Activated CD4-positive, CD25-positive, alpha-beta regulatory T cell treated with anti-CD3 and anti-CD28 coated beads, Interleukin-2, amount 50 U/mL, for 16 hours (primary cell): Measurements from ENCODE around the gene ADAMTS6.

Source experiments
- DNase-seq: peaks from one replicate; pipeline ENCODE4 v3.0.0-alpha.2; 2020; ENCODE audit warnings: low read depth, low spot score

The ADAMTS6 gene

DNA sequence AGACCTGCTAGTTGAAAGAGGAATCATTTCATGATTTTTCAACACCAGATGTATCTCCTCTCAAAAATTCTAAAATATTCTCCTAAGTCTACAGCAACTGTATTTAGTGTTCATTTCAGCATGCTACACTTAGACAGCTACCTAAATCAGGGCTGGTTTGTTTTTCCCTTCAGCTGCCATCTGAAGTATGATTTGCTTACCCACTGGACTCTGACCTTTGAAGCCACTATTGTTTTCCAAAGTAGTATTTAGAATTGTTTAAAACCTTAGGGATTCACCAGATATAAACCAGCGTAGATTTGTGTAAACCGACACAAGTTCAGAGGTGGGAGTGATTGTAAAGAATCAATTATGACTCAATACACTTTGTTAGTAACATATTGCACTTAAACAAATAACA lies 193.1 kb downstream of the ADAMTS6 start:
- DNase-seq, result no peak

DNA sequence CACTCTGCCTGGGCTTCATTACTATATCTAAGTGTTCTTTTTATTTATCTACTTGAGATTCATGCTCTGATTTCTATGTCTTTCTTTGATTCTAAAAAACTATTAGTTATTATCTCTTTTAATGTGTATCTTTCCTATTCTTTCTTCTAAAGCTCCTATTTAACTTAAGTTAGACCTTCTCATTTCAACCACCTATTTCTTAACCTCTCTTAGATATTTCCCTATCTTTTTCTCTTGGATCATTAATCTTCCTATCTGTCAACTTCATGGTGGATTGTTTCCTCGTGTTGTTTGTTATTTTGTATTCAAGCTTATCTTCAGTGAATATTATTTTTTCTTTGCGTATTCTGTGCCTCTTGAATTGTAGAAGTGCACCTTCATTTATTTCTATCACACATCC lies 202.1 kb downstream of the ADAMTS6 start:
- no peak for DNase-seq

DNA sequence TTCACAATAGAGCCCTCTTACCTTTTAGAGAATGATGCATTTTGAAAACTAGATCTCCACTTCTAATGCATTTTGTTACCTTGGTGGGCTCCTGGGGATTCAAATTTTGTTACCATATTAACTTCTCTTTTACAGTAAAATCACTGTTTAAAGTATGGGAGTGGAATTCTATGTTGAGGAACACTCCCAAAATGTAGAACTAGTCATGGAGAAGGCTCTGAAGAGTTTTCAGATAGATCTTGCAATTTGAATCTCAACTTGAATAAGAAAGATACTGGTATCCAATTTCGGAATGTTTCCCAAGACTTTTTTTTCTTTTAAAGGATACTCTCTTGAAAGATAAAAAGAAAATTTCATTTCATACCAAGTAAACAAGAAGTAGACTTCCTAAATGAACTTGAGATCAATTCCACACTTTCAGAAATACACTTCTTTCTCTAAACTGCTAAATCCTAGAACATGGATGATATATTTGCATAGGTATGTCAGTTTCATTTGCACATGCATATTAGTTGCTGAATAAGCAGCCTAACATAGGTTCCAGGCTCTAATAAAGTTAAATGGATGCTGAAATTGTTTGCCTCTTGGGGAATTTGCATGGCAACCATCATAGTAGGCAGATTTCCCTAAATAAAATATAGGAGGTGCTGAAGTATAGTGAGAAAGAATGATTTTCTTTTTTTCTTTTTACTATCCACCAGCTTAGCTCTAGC lies 205.4 kb downstream of the ADAMTS6 start:
- no peak for DNase-seq

DNA sequence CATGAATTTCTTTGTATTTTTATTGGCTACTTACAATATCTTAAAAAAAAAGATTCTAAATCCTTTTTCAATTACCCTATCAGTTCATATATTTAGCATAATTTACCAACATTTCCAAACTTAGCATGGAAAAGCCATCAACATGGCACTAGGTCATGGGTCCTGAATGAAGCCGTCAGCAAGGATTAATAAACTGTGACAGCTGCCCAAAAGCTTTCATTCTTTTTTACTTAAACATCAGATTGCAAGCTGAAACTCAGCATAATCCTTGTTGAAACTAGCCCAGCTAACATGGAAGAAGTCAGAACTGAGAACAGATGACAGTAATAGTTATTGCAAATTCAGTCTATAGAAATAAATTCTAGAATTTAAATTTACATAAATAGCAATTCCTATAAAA lies 209.8 kb downstream of the ADAMTS6 start:
- no peak for DNase-seq

DNA sequence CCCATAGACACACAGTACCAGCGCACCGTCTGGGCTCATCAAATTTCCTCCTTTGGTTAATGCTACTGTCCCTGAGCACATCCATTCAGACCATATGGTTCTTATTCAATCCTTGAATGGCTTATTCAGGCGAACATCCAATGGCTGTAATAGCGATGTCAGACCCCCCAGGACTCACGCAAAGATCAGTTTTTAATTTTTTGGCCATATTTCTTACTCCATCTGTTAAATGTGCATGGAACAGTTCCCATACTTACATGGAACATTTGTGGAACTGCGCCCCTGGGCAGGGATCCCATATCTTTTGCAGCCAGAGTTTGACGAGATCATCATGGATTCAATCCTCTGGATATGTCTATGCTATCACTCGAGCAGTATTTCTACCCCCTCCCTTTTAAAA lies 213.2 kb downstream of the ADAMTS6 start:
- no peak for DNase-seq

DNA sequence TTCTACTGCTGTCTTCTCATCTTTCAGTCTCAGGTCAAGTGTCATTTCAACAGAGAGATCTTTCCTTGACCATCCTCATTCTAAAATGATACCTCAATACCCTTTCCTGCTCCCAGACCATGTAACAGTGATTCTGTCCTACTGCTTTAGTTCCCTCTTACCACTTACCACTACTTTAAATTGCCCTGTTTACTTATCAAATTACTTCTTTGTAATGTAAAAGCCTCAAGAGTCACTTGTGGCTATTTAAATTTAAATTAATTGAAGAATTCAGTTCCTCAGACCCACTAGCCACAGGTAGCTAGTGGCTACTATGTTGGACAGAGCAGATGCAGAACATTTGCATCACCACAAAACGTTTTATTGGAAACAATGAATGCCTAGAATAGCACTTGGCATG lies 217.3 kb downstream of the ADAMTS6 start:
- no peak for DNase-seq

DNA sequence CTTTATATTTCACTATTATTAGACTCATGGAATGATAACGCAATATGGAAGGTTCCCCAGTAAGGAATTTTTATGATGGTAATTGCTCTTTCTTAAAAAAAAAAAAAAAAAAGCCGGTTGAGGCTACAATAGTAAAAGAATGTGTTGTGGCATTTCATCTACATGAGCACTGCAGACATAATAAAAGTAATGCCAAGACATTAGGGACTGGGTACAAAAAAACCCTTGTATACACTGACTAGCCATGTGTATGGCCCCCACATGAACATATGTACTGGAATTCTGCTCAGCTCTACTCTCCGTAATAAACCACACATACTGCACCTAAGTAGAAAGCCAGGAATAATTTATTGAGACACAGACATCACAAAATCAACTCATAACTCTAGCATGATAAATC lies 218.4 kb downstream of the ADAMTS6 start:
- DNase-seq, result no peak

DNA sequence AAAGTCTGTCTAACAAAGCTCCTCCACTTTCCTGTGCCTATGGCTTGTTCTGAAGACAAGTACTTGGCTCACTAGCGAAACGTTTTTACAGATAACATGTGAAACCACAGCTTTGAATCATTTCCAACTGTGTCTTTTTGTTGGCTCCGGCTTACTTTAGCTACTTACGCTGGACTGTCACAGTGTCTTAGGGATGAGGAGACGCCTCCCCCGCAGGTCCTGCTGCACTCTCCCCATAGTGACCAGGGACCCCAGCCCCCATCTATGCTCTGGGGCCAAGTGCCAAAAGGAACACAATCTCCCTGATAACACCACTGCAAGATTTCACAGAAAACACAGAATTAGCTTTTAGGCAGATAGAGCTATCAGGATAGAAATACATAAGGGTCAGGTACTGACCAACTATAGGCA lies 219.1 kb downstream of the ADAMTS6 start:
- no peak for DNase-seq

DNA sequence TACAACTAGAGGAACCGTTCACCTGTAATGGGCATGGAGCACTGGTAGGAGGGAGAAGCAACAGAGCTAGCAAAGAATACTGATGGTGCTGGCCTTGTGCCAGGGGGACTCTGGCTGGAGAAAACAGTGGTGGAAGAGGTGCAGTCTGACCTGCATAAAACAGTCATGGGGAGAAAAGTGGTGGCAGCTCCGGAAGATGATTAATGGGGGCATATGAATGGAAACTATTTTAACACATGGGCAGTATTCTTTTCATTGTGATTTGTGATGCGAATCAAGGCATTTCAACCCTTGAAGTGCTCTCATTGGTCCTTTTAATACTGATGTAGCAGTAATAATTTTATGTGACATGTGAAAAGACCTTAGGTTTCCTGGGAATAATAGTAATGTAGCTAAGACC lies 219.6 kb downstream of the ADAMTS6 start:
- no peak for DNase-seq

DNA sequence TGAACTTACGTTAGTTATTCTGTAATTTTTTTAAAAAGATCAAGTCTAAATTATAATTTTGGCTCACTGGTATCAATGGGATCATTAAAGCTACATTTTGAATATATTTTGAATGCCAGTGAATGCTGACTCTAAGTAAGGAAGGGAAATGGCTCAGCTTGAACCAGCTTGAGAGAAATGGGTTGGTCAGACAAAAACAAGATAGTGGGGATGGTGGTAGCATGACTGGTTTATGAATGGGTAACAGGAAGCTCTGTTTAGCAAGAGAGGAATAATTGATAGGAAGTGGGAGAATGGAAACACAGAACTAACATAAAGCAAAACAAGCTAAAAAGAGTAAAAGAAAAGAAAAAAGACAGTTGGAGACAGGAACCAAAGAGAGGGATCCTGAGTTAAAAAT lies 220.2 kb downstream of the ADAMTS6 start:
- DNase-seq, result no peak

DNA sequence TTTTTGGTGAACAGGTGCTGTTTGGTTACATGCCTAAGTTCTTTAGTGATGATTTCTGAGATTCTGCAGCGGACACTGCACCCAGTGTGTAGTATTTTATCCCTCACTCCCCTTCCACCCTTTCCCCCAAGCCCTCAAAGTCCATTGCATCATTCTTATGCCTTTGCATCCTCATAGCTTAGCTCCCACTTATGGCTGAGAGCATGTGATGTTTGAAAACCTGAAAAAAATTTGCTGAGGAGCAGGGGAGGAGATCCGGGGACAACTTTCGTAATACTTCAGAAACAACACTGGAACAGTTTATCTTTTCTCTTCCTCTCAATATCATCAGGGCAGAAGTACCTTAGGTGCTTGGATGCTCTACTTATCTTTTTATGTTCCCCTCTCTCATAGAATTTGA lies 226.4 kb downstream of the ADAMTS6 start:
- no peak for DNase-seq

DNA sequence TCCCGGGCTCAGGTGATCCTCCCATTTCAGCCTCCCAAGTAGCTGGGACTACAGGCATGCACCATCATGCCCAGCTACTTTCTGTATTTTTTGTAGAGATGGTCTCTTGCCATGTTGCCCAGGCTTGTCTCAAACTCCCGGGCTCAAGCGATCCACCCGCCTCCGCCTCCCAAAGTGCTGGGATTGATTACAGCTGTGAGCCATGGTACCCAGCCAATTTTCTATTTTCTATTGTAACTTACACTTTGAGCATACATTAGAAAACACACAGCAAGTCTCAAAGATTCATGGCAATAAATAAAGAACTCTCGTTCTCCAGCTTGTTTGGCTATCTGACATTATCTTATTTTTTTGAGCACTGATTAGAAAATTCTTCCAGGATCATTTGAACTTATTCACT lies 228.7 kb downstream of the ADAMTS6 start:
- DNase-seq, result no peak

DNA sequence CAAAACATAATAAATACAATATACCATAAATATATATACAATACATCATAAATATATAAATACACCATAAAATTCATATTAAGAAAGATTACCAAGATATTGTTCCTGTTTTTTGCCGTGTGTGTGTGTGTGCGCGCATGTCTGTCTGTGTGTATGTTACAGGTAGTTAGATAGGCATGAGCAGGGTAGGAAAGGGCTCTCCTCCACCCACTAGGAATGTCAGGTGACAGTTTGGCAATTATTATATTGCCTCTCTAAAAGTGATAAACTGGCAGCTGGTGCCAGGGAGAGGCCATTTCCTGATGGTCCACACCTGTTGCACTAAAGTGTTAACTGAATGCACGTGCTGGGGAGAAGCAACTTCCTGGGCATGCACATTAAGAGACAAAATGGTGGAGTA lies 232.8 kb downstream of the ADAMTS6 start:
- no peak for DNase-seq

DNA sequence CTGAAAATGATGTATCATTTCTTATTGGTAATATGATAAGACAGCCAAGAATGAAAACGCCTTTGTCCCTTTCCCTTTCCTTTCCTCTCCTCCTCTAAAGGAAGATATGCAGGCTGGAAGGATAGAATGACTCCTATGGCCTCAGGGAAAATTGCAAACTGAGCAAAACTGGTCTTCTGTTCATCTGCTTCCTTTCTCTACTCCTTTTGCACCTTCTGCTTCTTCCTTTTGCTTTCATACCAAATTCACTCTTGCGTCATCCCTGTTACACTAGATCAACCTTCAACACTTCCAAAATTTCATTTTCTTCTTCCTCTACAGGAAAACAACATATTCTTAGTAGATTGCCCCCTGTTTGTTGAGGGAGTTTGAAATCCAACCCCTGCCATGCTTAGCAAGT lies 234.1 kb downstream of the ADAMTS6 start:
- DNase-seq, result no peak

DNA sequence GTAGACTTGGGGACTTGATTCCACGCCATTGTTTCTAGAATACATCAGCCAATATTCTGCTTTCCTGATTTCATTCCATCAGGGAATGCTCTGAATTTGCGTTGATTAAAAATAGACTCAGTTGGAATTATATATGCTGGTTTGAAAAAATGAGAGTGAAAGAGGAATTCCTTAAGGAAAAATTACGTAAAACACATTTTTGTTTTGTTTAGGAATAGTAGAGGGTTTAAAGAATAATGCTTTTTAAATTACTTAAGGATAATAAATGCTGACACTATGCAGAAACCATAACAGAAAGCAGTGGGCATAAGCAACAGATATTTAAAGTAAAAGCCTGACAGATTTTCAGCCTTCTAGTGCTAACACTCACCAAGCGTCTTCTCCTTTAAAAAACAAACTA lies 235.0 kb downstream of the ADAMTS6 start:
- no peak for DNase-seq

DNA sequence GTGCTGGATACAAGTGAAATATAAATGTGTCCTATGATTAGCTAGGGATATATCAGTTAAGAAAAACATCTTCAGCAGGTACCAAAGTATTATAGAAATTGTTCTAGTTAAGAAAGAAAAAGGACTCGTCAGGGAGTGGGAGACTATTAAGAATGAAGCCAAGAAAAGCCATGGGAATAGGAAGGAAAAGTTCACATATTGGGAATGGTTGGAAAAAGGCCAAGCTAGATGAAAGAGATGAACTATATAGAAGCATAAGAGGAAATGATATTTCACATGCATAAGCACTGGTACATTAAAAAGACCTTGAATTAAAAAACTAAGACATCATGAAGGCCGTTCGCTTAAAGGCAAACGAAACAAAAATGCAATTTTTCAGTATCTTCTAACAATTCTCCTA lies 237.7 kb downstream of the ADAMTS6 start:
- DNase-seq, result no peak

DNA sequence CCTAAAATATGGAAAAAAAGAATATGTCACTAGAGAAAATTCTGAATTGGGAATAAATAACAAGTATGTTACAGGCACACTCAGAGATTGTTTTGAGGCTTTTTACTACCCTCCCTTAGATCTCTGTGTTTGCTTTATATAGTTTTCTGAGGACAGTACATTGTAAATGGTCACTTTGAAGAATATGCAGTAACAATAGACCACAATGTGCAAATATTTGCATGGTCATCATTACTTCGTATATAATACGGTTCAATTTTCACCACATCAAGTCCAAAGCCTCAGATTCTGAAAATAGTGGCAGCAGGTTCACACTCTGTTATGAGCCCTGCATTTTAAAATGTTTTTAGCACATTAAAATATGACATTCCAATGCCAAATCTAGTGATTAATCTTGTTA lies 238.6 kb downstream of the ADAMTS6 start:
- DNase-seq, result no peak

DNA sequence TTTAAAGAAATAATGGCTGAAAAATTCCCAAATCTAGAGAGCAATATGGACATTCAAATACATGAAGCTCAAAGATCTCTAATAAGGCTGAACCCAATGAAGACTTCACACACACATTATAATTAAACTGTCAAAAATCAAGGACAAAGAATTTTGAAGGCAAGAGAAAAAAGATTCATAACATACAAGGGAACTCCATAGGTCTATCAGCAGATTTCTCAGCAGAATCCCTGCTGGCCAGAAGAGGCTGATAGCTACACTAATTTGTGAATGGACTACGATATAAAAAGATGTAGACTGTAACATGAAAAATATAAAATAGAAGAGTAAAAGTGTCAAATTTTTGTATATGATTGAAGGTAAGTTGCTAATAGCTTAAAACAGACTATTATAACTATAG lies 251.9 kb downstream of the ADAMTS6 start:
- DNase-seq, result no peak

DNA sequence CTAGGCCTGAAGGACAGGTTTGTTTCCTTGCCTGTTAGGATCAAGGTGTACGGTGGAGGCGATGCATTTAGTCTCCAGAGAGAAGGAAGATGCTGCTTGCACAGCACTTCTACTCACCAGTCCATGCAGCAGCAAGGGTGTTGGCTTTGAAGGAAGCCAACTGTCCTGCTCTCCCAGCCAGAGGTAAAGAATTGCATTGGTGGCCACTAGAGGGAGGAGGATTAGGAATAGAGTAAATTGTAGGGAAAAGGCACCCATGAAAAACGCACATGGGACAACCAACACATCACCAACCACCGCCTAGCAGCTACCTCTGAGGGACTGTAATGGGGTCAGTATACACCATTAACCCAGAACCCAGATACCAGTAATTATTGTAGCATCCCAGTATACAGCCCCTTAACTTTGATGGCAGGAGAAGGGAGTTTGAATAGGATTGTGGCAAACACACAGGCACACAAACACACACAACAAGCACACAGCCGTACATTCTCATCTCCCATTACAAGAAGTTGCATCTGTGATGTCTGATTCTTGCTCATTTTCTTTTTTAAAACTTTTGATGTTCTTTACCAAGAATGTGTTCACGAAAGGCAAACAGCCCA lies 267.7 kb downstream of the ADAMTS6 start:
- DNase-seq, result no peak

DNA sequence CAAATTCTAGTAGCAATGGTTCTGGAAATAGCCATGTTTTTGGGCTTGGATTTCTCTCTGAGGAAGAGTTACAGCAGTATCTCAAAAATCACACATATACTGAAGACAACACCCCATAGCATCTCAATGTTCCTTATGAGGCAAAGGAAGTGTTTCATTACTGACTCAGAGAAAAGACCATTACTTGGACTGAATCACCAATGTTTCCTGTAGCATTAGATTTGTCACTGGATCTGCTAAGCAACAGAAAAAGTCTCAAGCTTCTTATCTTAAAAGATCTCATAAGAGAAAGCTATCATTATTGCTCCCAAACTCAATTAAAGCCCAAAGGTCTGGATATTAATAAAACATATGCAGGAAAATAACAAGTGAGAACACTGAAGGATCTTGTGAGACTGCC lies 272.4 kb downstream of the ADAMTS6 start:
- DNase-seq, result no peak

DNA sequence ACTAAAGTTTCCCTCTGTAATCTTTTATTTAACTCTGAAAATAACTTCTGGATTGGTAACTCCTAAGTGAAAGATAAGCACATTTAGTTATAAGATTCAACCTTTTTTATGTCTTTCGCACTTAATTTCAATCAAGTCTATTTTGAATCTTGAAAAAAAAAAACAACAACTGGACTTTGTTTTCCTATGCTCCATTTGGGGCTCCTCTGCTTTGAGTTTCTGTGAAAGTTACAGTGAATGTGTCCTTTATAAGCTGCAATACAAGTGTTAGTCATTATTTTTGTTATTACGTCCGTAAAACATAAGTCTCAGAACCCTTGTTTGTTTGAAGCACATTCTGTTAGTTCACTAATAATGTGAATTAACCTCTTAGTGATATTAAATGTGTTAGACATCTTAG lies 276.8 kb downstream of the ADAMTS6 start:
- DNase-seq, result no peak

DNA sequence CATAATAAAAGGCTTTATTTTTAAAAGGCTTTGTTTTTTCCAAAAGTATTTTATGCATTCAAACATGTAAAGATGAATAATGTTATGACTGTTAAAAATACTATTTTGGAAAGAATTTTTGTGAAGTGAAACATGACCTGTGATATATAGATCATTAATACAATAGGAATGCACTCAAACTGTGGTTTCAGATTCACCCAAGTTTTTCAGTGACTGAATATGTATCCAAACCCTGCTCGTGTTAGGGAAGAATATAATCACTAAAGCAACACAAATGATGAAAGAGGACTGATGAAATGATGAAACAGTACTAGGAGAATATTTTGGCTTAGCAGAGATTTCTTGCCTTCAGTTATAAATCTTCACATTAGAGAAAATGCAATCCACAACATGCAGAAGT lies 278.0 kb downstream of the ADAMTS6 start:
- DNase-seq, result no peak

DNA sequence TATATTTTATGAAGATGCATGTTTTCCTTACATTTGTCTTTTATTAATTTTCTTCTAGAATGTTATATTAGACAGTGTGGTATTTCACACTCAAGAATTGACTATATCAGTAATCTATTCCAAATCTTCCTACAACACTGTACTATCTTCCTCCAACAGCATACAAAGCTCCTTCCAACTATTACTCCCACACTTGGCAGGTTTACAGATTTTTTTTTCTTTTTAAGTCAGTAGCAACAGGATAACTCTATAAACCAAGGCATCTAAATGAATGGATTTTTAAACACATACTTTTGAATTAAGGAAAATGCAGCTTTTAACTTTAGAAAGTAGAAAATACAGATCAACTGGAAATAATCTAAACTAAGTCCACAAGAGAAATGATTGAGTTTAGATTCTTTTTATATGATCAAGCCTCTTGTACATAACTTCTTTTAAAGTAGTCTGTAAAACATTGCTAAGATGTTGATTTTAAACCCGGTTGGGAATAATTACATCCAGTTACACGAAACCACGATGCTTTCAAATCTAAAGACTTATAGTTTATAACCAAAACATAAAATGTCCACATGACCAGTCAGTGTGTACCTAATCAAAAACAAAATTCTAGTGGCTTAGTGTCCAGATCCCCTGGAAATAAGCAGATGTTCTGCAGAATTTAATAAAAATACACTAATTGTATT lies 281.6 kb downstream of the ADAMTS6 start:
- no peak for DNase-seq
